Breast epithelium (tissue), 4 donors: ENCODE measurements around the gene CMTR2. TPM values are rescaled to one million over a fixed set of nuclear protein-coding genes. Genes with fewer than 3 reads are reported as not detected.

ENCODE experiments used
- DNase-seq, 2 donors: peaks; one replicate each; pipeline ENCODE4 v3.0.0-alpha.2; 2019; ENCODE audit warnings: low spot score in 2 of 2
- H3K27ac ChIP-seq, 2 donors: fragments of 200-600 bp; sonication (generic) in 1 of 2; one replicate each; pipeline ENCODE4 v1.5.1; 2016 to 2019; ENCODE audit warnings: mild to moderate bottlenecking in 1 of 2
- H3K27me3 ChIP-seq, 2 donors: fragments of 200-600 bp; sonication (generic) in 1 of 2; one replicate each; pipeline versions ENCODE4 v1.5.1 to v1.6.0; 2017 to 2019; ENCODE audit warnings: control low read depth in 1 of 2, mild to moderate bottlenecking in 1 of 2
- H3K36me3 ChIP-seq: fragments of 200-600 bp; one replicate; pipeline ENCODE4 v1.5.1; 2019
- H3K4me1 ChIP-seq, 2 donors: fragments of 200-600 bp; sonication (generic); one replicate each; pipeline ENCODE4 v1.5.1; 2016 to 2019; ENCODE audit warnings: control low read depth in 1 of 2
- H3K4me3 ChIP-seq, 3 donors: fragments of 200-600 bp; sonication (generic); 1 replicate in 2 of 3; 2 replicates in 1 of 3; pipeline ENCODE4 v1.5.1; 2016 to 2019; ENCODE audit warnings: mild to moderate bottlenecking in 3 of 3, moderate library complexity in 2 of 3
- H3K9me3 ChIP-seq, 2 donors: fragments of 200-600 bp; sonication (generic) in 1 of 2; one replicate each; pipeline ENCODE4 v1.5.1; 2016 to 2019; ENCODE audit warnings: control low read depth in 1 of 2
- CTCF ChIP-seq, 3 donors: fragments of 450-650 bp; IDR thresholded peaks; one replicate each; pipeline ENCODE4 v1.5.1; 2016 to 2017; ENCODE audit warnings: antibody characterized with exemption in 3 of 3, mild to moderate bottlenecking in 3 of 3, moderate library complexity in 3 of 3
- POLR2A ChIP-seq: fragments of 450-650 bp; IDR thresholded peaks from one replicate; pipeline ENCODE4 v1.6.1; 2016; ENCODE audit warnings: antibody characterized with exemption, mild to moderate bottlenecking, moderate library complexity
- POLR2AphosphoS5 ChIP-seq, 3 donors: sonication (generic); formaldehyde crosslinking; IDR thresholded peaks; one replicate each; pipeline ENCODE4 v1.6.1; 2017; ENCODE audit warnings: antibody characterized with exemption in 3 of 3
- intact Hi-C: fragments of 100-400 bp; cut with DNase I; formaldehyde crosslinking; loops from one replicate; pipeline ENCODE4 v1.15.1; 2023; ENCODE audit warnings: low total_unique reads
- total RNA-seq, 3 donors: library from RNA; depleted of rRNA; stranded (reverse); fragments of >200 nt; gene quantifications; one replicate each; pipeline ENCODE4 v1.1.0, GENCODE V29; 2016

The CMTR2 gene
- total RNA-seq, 3 donors from 2014 or later, result 18.1 to 39.7 (median 29.5) TPM

- no peaks in the 10 kb centered on the region for H3K36me3 ChIP-seq
- TF ChIP-seq POLR2AphosphoS5 (IDR thresholded peaks at IDR 0.05) (no peak), CTCF (IDR thresholded peaks at IDR 0.05) (no peak), POLR2A (no peak)
- no peak overlapping the region for H3K4me3 ChIP-seq
- DNase-seq, result no peak
- no peak overlapping the region for H3K27ac ChIP-seq
- no peaks in the 10 kb centered on the region for H3K4me1 ChIP-seq
- intact Hi-C loops, result no loop called here
- H3K9me3 ChIP-seq, result no peaks in the 10 kb centered on the region
- no peaks in the 10 kb centered on the region for H3K27me3 ChIP-seq
Measured at GRCh38 chr16:71254832-71255525, 34.2 kb downstream of the CMTR2 start.

GRCh38 chr16:71250461-71251235, 38.6 kb downstream of the CMTR2 start:
- H3K4me3 ChIP-seq, result no peak overlapping the region
- H3K4me1 ChIP-seq, result no peaks in the 10 kb centered on the region
- no peaks in the 10 kb centered on the region for H3K36me3 ChIP-seq
- DNase-seq, result peak in 1 of 2 donors; percentile 27
- peak overlapping the region; percentile 10 to 14 for H3K27ac ChIP-seq
- intact Hi-C loops, result no loop called here
- no peaks in the 10 kb centered on the region for H3K27me3 ChIP-seq
- no peaks in the 10 kb centered on the region for H3K9me3 ChIP-seq
- TF ChIP-seq CTCF (IDR thresholded peaks at IDR 0.05) (no peak), POLR2AphosphoS5 (IDR thresholded peaks at IDR 0.05) (no peak), POLR2A (no peak)

- no peak for TF ChIP-seq POLR2A
- no peak for TF ChIP-seq POLR2AphosphoS5 (IDR thresholded peaks at IDR 0.05)
- no peak for TF ChIP-seq CTCF (IDR thresholded peaks at IDR 0.05)
- H3K27me3 ChIP-seq, result no peaks in the 10 kb centered on the region
- H3K4me3 ChIP-seq, result no peak overlapping the region
- no peak for DNase-seq
- H3K36me3 ChIP-seq, result no peaks in the 10 kb centered on the region
- intact Hi-C loops, result no loop called here
- no peaks in the 10 kb centered on the region for H3K4me1 ChIP-seq
- no peaks in the 10 kb centered on the region for H3K9me3 ChIP-seq
- no peak overlapping the region for H3K27ac ChIP-seq
Measured at GRCh38 chr16:71249399-71249798, 39.8 kb downstream of the CMTR2 start.

- DNase-seq, result no peak
- intact Hi-C loops, result no loop called here
Measured at GRCh38 chr16:71247478-71247877, 41.7 kb downstream of the CMTR2 start.

More at GRCh38 chr16:71247478-71247877, 41.7 kb downstream of the CMTR2 start:
- H3K9me3 ChIP-seq, result no peaks in the 10 kb centered on the region
- H3K4me1 ChIP-seq, result no peaks in the 10 kb centered on the region
- no peaks in the 10 kb centered on the region for H3K27me3 ChIP-seq
- no peak overlapping the region for H3K27ac ChIP-seq
- no peak for TF ChIP-seq POLR2AphosphoS5 (IDR thresholded peaks at IDR 0.05)
- no peak for TF ChIP-seq POLR2A
- no peak for TF ChIP-seq CTCF (IDR thresholded peaks at IDR 0.05)
- no peak overlapping the region for H3K4me3 ChIP-seq
- no peaks in the 10 kb centered on the region for H3K36me3 ChIP-seq
